Measurements from ENCODE around the gene SORCS3. TPM values are rescaled to one million over a fixed set of nuclear protein-coding genes. Genes with fewer than 3 reads are reported as not detected.

The SORCS3 gene
- total RNA-seq, 1 experiment from 2014 or later, result 0.04 TPM

DNA sequence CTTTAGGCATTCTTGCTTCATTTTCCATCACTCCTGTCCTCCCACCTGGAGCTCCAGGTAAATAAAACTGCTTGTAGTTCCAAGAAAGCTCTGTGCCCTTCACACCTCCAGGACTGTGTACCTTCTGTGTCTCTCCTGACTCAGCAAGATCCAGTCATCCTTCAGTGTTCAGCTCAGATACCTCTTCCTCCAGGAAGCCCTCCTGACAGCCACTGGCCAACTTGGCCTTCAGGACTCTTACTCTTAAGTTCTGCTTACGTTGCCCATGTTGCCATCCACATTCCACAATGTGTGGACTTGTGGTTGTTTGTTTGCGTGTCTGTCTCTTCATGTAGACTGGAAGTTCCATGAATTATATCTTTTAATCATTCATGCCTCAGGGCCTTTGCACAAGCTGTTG is 48.0 kb downstream of the SORCS3 start:
- Histone ChIP-seq H3K79me1 (ENCODE audit: insufficient read depth, low read depth, low read length, poor library complexity, severe bottlenecking) (no peaks in the 10 kb centered on the region), H3K9me3 (ENCODE audit: control insufficient read depth, low read depth, low read length) (no peaks in the 10 kb centered on the region), H3K27me3 (ENCODE audit: insufficient read depth, low read length) (no peaks in the 10 kb centered on the region), H2AFZ (ENCODE audit: low read length) (no peak overlapping the region), H4K20me1 (ENCODE audit: control insufficient read depth, insufficient read depth, insufficient read length) (no peaks in the 10 kb centered on the region), H2BK120ac (ENCODE audit: low read depth, low read length, poor library complexity, severe bottlenecking) (no peak overlapping the region), H3K23ac (ENCODE audit: insufficient read length, low read depth, low read length) (no peak overlapping the region), H3K4me1 (ENCODE audit: insufficient read depth, low read length) (no peaks in the 10 kb centered on the region), H3K14ac (ENCODE audit: insufficient read depth, low read length) (no peak overlapping the region), H3K9ac (ENCODE audit: extremely low read depth, insufficient read length, low read length) (no peak overlapping the region), H3K56ac (ENCODE audit: insufficient read length, low read depth, low read length) (no peak overlapping the region), H3K4me2 (ENCODE audit: insufficient read depth, insufficient read length, low read length) (no peak overlapping the region), H3K23me2 (ENCODE audit: insufficient read length, low read depth, low read length, poor library complexity, severe bottlenecking) (no peaks in the 10 kb centered on the region), H2BK5ac (ENCODE audit: insufficient read length, low read length) (no peak overlapping the region), H2BK12ac (ENCODE audit: insufficient read length, low read depth, low read length) (no peak overlapping the region), H3K79me2 (ENCODE audit: insufficient read depth, low read length) (no peaks in the 10 kb centered on the region), H2AK5ac (ENCODE audit: insufficient read length, low read length) (no peak overlapping the region), H3T11ph (ENCODE audit: low read length) (no peak overlapping the region), H2BK15ac (ENCODE audit: low read depth, low read length) (no peak overlapping the region), H3K4ac (ENCODE audit: low read depth, low read length) (no peak overlapping the region), H3K18ac (ENCODE audit: insufficient read length, low read depth, low read length) (no peak overlapping the region), H4K8ac (replicated peaks; ENCODE audit: insufficient read length, low read depth, low read length) (no peak overlapping the region), H4K91ac (ENCODE audit: insufficient read length, low read depth, low read length) (no peak overlapping the region), H4K5ac (ENCODE audit: insufficient read length, low read depth, low read length) (no peak overlapping the region), H2BK20ac (ENCODE audit: low read depth, low read length, poor library complexity, severe bottlenecking) (no peak overlapping the region), H3K27ac (ENCODE audit: insufficient read length, low read depth, low read length) (no peak overlapping the region)
- peaks cover 0 to 3% of the 10 kb centered on the region in 2 experiments; a peak in 1 of 4 replicates for H3K4me1 Mint-ChIP-seq
- WGBS (ENCODE audit: extremely low coverage, insufficient read length, low lambda C conversion rate), result no CpG with 5 or more reads among the region's 2 CpGs
- H3K9me3 Mint-ChIP-seq, result no peaks in the 10 kb centered on the region
- H3K4me3 Mint-ChIP-seq, result no peak overlapping the region
- no peak for DNase-seq
- no peak overlapping the region for H3K27ac Mint-ChIP-seq
- TF ChIP-seq, protein P1, sequence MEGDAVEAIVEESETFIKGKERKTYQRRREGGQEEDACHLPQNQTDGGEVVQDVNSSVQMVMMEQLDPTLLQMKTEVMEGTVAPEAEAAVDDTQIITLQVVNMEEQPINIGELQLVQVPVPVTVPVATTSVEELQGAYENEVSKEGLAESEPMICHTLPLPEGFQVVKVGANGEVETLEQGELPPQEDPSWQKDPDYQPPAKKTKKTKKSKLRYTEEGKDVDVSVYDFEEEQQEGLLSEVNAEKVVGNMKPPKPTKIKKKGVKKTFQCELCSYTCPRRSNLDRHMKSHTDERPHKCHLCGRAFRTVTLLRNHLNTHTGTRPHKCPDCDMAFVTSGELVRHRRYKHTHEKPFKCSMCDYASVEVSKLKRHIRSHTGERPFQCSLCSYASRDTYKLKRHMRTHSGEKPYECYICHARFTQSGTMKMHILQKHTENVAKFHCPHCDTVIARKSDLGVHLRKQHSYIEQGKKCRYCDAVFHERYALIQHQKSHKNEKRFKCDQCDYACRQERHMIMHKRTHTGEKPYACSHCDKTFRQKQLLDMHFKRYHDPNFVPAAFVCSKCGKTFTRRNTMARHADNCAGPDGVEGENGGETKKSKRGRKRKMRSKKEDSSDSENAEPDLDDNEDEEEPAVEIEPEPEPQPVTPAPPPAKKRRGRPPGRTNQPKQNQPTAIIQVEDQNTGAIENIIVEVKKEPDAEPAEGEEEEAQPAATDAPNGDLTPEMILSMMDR (conservative IDR thresholded peaks at IDR 0.05), result no peak
- no peaks in the 10 kb centered on the region; a peak in 1 of 7 replicates for H3K36me3 Mint-ChIP-seq (ENCODE audit: insufficient read depth in 1 of 3, low read depth in 3 of 3)
- peaks cover 48% of the 10 kb centered on the region for H3K27me3 Mint-ChIP-seq (ENCODE audit: low read depth)

Measured in H9 (cell line).